Stimulated activated CD8-positive, alpha-beta memory T cell treated with anti-CD3 and anti-CD28 coated beads, Interleukin-12 subunit alpha, Interleukin-12 subunit beta, amount 100 ng/mL, for 24 hours (primary cell): ENCODE measurements around the gene SELENOI.
"Not testable (repeated sequence)": the region's sequence is repeated elsewhere in the genome, so short reads cannot be mapped to it uniquely, and the experiment has no call there.

ENCODE experiments used
- DNase-seq: peaks from one replicate; pipeline ENCODE4 v3.0.0-alpha.2; 2020; ENCODE audit errors: extremely low read depth

Gene SELENOI

DNA sequence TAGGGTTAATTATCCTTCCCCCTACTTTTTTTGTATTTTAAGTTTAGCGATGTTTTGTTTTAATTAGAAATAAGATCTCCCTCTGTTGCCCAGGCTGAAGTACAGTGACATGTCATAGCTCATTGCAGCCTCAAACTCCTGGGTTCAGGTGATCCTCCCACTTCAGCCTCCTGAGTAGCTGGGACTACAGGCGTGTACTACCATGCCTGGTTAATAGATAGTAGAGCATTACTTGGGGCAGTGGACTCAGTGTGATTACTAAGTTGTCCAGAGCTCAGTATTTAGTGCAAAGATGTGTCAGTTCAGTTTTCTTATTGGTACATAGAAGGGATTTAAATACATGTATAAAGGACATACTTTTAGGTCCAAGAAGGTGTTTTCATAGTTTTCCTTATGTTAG is 10.2 kb downstream of the SELENOI start:
- DNase-seq, result no peak

DNA sequence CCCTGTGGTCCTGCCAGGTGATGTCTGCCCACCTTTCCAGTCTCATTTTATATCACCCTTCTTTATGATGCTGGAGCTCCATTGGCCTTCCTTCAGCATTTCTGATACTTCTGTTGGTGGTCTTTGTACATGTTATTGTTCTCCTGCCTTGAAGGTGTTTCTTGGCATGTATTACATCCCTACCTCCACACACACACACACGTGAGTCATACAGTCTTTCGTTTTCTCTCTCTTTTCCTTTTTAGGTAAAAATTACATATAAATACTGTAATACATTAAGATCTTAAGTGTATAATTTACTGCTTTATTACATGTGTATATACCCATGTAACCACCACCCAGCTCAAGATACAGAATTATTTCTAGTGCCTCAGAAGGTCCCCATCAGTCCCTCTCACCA is 10.8 kb downstream of the SELENOI start:
- no peak for DNase-seq

DNA sequence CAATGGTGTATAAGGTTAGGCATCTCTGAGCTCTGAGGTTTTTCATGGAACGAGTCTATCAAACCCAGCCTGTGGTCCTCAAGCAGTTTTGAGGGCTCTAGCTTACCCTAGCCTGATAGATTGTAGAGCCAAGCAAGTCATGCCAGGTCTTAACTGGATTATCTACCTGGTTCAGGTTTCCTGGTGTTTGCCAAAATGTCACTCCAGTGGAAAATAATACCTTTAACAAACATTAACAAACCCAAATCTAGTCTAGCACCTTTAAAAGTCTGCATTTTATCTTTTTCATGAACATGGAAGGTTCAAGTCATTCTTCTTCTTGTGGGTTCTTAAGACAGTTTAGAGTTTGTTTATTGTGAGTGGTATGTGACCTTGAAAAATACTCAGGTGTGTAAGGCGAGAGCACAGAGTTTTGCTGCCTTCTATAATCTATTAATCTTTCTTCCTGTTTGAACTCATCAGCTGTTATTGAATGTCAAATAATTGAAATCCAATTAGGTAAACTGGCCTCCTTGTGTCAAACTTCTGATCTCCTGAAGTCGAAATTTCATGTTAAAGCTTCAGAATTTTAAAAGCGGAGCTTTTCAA is 14.0 kb downstream of the SELENOI start:
- no peak for DNase-seq

DNA sequence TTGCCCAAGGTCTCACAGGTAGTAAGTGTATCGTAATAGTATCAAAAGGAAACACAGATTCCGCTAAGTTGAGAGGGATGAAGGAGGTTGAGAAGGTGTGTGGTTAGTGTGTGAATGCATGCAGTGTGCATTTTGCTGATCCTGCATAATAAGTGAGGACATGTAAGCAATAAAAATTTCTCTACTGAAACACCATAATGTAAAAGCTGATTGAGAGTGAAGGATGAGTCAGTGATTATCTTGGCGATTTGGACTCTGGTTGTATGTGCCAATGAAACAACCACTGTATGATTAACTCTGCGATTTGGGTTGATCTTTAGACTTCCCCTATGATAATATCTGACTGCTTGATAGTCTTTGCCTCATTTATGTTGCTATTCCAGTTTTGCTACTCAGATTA is 17.4 kb downstream of the SELENOI start:
- DNase-seq, result no peak

DNA sequence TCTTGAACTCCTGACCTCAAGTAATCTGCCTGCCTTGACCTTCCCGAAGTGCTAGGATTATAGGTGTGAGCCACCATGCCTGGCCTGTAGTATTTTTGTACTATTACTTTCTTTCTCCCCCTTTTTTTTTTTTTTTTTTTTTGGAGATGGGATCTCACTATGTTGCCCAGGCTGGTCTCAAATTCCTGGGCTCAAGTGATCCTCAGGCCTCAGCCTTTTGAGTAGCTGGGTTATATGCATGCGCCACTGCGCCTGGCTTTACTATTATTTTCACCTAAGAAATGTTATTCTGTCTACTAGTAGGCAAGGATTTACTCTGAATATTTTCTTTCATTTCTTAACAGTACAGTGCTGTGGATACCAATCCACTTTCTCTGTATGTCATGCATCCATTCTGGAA is 18.0 kb downstream of the SELENOI start:
- DNase-seq, result no peak

DNA sequence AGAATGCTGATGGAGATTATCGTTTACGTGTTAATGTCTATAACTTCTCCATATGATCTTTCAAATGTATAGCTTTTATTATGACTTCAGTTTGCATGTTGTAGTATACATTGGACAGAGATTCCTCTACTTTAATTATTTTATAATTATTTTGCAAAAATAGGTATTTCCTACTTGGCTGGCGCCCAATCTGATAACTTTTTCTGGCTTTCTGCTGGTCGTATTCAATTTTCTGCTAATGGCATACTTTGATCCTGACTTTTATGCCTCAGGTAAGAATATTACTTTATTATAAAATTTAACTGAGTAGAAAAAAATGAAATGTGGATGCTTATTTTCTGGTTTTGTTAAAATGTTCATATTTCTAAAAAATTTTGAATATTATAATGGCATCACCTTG is 18.7 kb downstream of the SELENOI start:
- DNase-seq, result no peak

DNA sequence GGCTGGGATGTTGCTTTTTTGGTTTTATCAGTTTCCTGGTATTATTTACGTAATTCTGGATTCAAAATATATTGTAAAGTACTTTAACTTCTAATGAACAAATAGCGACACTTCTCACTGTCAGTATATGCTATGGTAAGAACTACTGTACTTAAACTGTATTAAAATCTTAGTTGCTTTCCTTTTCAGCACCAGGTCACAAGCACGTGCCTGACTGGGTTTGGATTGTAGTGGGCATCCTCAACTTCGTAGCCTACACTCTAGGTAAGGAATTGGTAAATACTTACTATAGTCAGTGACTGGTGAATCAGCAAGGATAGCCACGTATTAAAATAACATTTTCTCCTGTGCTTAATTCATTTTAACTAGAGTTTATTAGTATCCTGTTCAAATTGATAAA is 21.0 kb downstream of the SELENOI start:
- DNase-seq, result no peak

DNA sequence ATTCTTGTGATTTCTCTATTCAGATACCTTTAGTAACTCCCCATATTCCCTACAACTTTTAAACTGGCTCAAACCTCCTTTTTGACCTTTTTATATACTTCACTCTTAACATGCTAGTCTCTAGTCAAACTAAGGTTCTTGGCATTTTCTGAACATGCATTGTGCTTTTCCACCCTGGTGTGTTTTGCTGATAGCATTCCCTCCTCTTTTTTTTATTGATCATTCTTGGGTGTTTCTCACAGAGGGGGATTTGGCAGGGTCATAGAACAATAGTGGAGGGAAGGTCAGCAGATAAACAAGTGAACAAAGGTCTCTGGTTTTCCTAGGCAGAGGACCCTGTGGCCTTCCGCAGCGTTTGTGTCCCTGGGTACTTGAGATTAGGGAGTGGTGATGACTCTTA is 23.7 kb downstream of the SELENOI start:
- not testable (repeated sequence) for DNase-seq

DNA sequence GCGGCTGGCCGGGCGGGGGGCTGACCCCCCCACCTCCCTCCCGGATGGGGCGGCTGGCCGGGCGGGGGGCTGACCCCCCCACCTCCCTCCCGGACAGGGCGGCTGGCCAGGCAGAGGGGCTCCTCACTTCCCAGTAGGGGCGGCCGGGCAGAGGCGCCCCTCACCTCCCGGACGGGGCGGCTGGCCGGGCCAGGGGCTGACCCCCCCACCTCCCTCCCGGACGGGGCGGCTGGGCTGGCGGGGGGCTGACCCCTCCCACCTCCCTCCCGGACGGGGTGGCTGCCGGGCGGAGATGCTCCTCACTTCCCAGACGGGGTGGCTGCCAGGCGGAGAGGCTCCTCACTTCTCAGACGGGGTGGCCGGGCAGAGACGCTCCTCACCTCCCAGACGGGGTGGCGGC is 25.0 kb downstream of the SELENOI start:
- DNase-seq, result not testable (repeated sequence)

DNA sequence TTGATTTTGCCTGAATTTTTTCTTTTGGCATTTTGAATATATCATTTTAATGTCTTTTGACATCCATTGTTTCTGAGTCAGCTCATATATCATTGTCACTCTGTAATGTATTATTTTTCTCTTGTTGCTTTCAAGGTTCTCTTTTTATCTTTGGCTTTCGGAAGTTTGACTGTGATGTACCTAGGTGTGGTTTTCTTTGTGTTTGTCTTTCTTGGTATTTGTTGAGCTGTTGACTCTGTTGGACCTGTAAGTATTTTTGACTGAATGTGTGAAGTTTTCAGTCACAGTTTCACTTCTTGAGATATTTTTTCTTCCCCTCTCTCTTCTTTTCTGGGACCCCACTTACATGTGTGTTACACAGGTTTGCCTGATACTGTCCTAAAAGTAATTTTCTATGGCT is 30.9 kb downstream of the SELENOI start:
- DNase-seq, result no peak

DNA sequence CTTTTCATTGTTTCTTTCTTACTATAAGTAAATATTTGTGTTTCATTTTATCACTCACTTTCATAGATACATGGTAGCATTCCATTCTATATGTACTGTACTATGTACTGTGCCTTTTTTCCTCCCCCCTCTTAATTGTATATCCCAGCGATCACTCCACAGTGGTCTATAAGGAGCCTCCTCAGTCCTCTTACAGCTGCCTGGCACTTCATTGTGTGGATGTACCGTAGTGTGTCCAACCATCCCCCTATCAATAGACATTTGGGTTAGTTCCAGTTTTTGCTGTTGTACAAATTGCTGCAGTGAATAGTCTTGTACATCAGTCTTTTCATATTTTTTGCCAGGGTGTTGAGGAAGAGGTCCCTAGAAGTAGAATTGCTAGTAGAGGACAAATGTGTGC is 34.3 kb downstream of the SELENOI start:
- DNase-seq, result no peak

DNA sequence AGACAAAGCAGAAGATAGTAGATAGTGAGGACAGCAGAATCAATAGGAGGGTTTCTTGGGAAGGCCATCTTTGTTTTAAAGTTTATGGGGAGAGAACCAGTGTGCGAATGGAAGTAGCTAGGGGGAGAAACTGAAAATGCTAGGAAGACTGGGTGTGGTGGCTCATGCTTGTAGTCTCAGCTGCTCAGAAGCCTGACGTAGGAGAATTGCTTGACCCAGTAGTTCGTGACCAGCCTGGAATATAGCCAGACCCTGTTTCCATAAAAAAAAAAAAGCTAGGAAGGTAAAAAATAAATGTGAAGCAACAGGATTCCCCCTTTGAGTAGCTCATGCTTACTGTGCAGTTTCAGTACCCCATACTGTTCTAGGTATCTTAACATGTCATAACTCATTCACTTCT is 36.6 kb downstream of the SELENOI start:
- no peak for DNase-seq

DNA sequence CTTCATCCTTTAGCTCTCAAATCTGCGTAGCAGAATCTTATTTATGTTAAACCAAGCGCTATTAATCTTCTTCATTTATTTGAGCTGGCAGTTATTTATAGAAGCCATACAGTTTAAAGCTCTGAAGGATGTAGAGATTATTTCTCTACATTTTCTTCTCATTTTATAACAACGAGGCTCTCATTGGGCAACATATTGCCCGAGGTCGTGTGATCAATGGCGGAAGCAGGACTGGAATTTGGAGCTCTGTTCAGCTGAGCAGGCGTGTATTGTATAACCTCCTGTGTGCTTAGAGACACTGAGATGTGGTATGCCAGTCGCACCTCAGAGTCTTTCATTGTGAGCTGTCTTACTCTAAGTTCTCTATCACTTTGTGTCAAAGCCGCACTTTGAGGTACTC is 38.2 kb downstream of the SELENOI start:
- no peak for DNase-seq

DNA sequence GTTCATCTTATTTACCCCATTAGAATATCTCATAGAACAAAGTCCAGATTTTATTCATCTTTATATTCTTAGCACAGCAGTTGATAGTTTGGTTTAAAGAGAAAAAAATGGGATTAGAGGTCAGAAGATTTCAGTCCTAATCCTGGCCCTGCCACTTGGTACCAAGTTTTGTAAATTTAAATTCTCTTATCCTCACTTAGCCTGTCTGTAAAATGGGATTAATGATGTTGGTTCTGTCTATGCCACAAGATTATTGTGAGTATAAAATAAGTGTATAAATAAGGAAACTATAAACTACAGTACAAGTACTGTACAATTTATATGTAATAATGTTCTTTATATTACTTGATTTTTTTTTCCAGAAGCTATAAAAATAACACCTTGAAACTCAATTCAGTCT is 38.7 kb downstream of the SELENOI start:
- no peak for DNase-seq

DNA sequence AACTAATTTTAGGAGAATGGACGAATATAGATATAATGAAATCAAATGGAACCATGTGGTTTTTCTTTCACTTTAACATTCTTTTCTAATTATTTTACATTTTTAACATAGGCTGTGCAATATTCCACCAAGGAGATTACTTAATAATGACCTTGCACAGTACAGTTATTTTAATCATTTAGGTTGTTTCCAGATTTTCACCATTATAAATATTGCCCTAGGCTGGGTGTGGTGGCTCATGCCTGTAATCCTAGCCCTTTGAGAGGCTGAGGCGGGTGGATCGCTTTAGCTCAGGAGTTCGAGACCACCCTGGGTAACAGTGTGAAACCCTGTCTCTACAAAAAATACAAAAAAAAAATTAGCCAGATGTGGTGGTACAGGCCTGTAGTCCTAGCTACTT is 41.2 kb downstream of the SELENOI start:
- DNase-seq, result no peak

DNA sequence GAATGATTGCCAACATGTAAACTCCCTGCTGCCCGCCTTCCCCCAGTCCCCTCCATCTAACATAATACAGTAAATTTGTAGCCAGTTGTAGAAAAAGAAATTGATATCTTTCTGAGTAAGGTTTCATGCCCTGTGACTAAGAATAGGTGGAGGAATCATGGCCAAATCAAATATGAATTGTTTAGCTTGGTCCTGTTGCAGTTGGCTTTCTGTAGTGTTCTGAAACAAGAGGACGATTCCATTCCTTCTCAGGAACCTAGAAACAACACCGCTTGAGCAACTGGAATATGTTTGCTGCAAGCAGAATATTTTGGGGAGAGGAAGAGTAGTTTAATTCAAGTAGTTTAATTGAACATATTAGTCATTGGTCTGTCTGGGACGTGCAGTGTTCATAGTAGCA is 48.8 kb downstream of the SELENOI start:
- no peak for DNase-seq

DNA sequence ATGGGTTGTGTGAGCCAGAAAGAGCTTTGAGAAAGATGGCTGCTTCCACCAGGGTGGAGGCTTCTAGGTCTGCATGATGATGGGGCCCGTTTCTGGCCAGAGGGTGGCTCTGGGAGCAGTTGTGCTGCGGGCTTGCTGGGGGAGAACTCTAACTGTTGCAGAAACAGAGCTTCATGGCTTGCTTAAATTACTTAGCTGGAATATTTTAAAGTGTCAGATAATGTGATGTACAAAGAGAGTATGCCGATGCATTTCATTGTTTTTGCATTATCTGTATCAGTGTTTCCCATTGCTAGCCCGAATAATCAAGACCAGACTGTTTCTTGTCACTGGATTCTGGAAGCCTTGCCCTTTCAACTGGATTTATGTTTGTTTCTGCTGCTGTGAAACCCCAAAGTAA is 49.5 kb downstream of the SELENOI start:
- no peak for DNase-seq

DNA sequence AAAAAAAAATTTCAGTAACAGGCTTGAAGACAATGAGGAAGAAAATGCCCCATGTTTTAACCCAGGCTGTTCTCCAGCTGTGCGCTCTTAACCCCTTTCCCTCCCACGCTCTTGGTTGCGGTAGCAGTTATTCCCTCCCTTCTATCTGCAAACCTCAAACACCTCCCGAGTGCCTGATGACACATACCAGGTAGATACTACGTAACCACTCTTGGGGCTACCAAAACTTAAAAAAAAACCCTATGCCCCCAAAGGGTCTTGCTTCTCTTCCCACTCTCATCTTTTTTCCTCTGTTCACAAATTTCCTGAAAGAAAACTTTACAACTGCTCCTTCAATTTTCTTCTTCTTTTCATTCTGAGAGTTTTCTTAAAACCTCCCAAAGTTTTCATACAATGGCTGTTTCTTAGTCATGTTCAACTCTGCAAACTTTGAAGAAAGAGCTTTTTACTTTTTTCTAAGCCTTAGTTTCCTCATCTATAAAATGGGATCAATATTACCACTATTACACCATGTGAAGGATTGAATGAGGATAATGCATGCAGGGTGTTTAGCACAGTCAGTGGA is 50.9 kb downstream of the SELENOI start:
- DNase-seq, result no peak

DNA sequence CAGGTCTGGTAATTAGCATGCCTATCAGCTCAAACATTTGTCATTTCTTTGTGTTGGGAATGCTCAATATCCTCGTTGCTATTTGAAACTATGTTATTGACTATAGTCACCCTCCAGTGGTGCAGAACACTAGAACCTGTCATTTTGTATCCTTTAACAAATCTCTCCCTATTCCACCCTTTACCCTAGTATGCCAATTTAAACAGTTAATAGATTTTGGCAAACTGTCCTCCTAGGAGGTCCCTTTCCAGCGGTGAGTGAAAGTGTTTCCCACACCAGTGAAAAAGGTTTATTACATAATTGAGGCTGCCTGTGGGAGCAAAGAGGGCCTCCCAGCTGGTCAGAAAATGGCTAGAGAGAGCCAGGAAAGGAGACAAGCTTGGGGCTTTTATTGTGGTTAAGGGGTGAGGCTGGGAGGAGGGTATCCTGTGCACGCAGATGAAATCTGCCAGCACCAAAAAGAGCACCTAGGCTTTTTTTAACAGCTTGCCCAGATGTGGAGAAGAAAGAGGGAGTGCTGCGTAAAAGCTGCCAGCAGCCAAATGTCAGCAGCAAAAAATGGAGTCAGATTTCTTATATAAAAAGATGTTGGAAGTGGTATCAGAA is 53.9 kb downstream of the SELENOI start:
- no peak for DNase-seq

DNA sequence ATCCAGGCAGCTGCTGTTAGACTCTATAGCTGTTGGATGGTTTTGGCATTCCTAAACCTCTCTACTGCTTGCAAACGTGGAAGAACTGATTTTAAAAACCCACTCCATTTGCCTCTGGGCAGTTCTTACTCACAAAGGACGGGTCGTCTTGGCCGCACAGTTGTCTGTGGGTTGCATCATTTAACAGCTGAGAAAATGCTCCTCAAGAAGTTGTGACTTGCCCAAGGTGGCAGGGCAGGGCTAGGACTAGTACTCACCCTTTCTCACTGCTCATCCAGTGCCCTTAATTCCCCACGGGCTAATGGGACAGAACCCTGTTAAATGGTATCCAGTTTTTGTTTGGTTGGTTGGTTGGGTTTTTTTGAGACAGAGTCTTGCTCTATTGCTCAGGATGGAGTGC is 54.8 kb downstream of the SELENOI start:
- no peak for DNase-seq

DNA sequence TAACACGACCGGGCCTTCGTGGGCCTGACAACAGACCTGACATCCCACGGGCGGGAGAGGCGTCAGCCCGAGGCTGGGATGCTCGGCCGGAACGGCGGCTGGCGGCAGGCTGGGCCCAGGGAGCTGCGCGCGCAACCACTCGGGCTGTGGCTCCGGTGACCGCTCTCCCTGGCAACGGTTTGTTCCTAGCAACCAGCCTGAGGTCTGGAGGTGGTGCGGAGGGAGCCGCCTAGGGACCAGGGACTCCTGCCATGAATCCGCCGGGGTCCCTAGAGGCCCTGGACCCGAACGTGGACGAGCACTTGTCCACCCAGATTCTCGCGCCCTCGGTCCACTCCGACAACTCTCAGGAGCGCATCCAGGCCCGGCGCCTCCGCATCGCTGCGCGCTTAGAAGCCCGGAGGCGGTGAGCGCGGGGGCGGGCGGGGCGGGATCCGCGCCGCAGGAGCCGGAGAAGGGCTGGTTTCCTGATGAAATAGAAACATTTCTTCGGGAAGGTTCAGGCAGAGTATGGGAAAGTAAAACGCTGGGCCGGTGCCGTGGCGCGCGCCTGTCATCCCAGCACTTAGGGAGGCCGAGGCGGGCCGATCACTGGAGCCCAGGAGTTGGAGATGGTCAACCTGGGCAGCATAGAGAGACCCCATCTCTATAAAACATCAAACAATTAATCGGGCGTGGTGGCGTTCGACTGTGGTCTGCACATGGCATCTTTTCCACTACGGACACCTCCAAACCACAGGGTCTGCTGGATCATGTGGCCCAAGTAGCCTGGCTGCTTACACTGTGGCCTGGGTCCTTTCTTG is 56.0 kb downstream of the SELENOI start, which contains the start of gene DRC1:
TSS of gene DRC1 (plus strand) at position 182 of the 803 bp plus-strand sequence. CDS start at position 252, 70 bp downstream.
- no peak for DNase-seq

DNA sequence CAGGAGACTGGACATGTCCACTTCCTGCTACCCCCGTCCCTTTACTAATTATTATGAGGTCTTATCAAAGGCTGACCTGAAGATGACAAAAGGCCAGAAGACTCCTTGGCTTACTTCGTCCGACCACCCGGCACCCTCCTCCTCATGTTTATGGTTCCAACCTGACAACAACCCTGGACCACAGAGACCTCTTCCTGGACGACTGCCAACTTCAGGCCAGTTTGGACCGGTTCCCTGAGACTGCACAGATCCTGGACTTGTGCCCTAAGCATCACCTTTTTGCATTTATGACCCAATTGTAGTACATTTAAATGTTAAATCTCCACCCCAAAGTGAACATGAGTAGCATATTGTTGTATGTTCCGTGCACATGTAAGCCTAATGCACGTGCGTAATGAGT is 61.6 kb downstream of the SELENOI start:
- DNase-seq, result no peak

DNA sequence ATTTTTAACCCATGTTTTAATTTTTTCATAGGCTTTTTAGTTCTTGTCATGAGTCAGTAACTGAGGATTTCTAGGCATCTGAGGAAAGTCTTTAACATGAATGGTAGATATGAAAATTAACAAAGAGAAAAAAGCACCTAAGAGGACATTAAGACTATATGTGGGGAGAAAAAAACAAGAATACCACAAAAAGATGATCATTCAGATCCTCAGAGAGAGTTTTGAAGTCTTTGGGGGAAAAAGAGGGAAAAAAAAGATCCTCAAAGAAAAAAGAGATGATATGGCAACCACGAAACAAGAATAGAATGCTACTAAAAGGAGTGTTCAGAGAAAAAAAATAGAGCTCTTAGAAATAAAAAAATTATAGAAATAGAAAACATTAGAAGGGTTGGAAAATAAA is 63.8 kb downstream of the SELENOI start:
- no peak for DNase-seq
